ENCODE data around the gene ERCC2. TPM values are rescaled to one million over a fixed set of nuclear protein-coding genes. Genes with fewer than 3 reads are reported as not detected.

Gene ERCC2
- total RNA-seq, 4 donors from 2014 or later: 9.4 to 19.2 (median 15.9) TPM

DNA sequence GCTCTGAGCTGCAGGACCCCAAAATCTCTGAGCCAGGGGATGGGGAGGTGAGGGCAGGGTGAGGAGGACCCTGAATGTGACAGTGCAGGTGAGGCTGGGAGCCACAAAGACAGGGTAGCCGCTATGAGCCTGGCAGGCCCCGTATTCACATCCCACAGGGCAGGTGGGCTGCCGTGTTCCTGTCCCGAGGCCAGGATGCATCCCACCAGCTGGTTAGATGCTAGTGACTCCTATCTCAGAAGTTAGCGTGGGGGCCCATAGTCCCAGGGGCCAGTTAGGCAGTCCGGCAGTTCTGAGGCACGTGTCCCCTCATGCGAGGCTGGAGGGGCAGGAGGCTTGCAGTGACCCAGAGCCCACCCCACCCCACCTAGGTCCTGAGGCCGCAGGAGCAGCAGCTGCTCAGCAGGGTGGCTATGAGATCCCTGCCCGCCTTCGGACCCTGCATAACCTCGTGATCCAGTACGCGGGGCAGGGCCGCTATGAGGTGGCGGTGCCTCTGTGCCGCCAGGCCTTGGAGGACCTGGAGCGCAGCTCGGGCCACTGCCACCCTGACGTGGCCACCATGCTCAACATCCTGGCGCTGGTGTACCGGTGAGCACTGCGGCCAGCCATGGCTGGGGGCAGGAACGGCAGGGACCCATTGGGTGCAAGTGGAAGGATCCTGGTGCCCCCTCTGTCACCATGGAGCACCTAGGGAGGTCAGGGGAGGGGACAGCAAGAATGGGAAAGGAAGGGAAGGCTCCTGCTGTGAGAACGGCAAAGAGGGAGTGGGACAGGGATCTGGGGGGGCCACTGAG is 22.6 kb downstream of the ERCC2 start:
- DNase-seq: no peak
- WGBS, 2 donors: 67 to 78% methylated on average over 7 to 8 of the region's 25 CpGs
- intact Hi-C loops (cut with DNase I): no loop called here
- Histone ChIP-seq H3K27ac (no peak overlapping the region), H3K36me3 (peaks cover 3 to 6% of the 10 kb centered on the region in 2 donors), H3K9me3 (no peaks in the 10 kb centered on the region), H3K4me1 (no peaks in the 10 kb centered on the region), H3K27me3 (no peaks in the 10 kb centered on the region), H3K4me3 (replicated peaks in 1 of 3) (no peak overlapping the region)
- TF ChIP-seq, protein P1, sequence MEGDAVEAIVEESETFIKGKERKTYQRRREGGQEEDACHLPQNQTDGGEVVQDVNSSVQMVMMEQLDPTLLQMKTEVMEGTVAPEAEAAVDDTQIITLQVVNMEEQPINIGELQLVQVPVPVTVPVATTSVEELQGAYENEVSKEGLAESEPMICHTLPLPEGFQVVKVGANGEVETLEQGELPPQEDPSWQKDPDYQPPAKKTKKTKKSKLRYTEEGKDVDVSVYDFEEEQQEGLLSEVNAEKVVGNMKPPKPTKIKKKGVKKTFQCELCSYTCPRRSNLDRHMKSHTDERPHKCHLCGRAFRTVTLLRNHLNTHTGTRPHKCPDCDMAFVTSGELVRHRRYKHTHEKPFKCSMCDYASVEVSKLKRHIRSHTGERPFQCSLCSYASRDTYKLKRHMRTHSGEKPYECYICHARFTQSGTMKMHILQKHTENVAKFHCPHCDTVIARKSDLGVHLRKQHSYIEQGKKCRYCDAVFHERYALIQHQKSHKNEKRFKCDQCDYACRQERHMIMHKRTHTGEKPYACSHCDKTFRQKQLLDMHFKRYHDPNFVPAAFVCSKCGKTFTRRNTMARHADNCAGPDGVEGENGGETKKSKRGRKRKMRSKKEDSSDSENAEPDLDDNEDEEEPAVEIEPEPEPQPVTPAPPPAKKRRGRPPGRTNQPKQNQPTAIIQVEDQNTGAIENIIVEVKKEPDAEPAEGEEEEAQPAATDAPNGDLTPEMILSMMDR (IDR thresholded peaks at IDR 0.05): no peak
- no peak for TF ChIP-seq POLR2A (IDR thresholded peaks at IDR 0.05)

DNA sequence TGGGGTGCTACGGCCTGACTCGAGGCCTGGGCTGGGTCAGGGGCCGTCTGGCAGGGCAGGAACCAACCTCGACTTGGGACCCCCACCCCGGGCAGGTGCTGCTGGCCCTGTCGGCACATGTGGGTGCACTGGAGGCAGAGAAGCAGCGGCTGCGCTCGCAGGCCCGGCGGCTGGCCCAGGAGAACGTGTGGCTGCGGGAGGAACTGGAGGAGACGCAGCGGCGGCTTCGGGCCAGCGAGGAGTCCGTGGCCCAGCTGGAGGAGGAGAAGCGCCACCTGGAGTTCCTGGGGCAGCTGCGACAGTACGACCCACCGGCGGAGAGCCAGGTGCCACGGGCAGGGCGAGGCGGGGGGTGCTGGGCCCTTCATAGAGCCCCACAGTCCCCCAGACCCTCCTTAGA is 23.9 kb downstream of the ERCC2 start:
- H3K4me1 ChIP-seq: no peaks in the 10 kb centered on the region
- TF ChIP-seq POLR2A (IDR thresholded peaks at IDR 0.05): no peak
- TF ChIP-seq, protein P1 (IDR thresholded peaks at IDR 0.05): no peak
- WGBS, 2 donors: 61 to 77% methylated on average over 2 to 21 of the region's 27 CpGs
- no peaks in the 10 kb centered on the region for H3K27me3 ChIP-seq
- no peaks in the 10 kb centered on the region for H3K9me3 ChIP-seq
- H3K27ac ChIP-seq: no peak overlapping the region
- no peak overlapping the region for H3K4me3 ChIP-seq (replicated peaks in 1 of 3)
- intact Hi-C loops (cut with DNase I): no loop called here
- DNase-seq: no peak
- peaks cover 0 to 3% of the 10 kb centered on the region in 2 donors for H3K36me3 ChIP-seq

DNA sequence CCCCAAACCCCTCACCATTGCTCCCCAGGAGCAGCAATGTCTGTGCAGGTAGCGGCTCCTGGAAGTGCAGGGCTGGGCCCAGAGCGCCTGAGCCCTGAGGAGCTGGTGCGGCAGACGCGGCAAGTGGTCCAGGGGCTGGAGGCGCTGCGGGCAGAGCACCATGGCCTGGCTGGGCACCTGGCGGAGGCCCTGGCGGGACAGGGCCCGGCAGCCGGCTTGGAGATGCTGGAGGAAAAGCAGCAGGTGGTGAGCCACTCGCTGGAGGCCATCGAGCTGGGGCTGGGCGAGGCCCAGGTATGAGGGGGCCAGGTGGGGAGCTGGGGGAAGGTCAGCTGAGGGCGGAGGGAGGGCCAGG is 24.9 kb downstream of the ERCC2 start:
- Histone ChIP-seq H3K27me3 (no peaks in the 10 kb centered on the region), H3K27ac (no peak overlapping the region)

DNA sequence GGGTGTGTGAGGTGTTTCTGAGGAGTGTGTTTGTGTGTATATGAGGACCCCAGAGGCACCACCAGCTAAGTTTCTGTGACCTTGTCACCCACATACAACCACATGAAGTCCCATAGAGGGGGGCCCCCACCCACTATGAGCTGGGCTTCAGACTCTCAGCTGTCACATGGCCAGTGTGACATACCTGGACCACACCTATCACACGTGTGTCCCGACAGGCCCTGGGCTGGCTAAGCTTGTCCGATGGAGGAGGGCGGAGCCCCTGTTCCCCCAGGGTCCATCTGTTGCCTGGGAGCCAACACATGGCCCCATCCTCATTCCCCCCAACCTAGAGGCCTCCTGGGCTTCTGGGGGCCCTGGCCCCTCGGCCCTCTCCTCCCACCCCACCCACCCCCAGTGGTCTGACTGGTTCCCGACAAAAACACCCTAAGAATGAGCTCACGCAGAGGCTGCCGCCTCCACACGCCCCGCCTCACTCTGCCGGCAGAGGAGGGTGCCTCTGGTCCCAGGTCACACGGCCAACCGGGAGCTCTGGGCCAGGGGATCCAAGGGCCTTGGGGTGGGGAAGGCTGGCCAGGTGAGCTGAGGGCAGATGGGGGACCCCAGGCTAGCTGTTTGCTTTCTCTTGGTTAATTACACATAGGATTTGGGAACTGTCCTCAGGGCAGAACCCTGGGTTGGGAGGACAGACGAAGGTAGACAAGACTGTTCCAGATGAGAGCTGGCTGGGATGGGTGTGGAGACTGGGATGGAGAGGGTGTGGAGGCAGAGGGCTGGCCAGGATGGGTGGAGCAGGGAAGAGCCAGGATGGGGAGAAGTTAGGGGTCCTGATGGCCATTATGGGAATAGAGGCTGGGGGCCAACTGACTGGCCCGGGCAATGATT is 25.5 kb downstream of the ERCC2 start:
- H3K9me3 ChIP-seq: no peaks in the 10 kb centered on the region
- H3K4me3 ChIP-seq (replicated peaks in 1 of 3): no peak overlapping the region
- TF ChIP-seq, protein P1 (IDR thresholded peaks at IDR 0.05): no peak
- TF ChIP-seq POLR2A (IDR thresholded peaks at IDR 0.05): no peak
- H3K36me3 ChIP-seq: no peaks in the 10 kb centered on the region
- peaks cover 0 to 6% of the 10 kb centered on the region in 2 donors for H3K4me1 ChIP-seq
- H3K27me3 ChIP-seq: no peaks in the 10 kb centered on the region
- no peak overlapping the region for H3K27ac ChIP-seq
- DNase-seq: no peak
- intact Hi-C loops (cut with DNase I): loop anchor here (5.0 kb wide), 1 partner anchor 93 kb away; the partner anchor contains the start of gene MARK4
- 47 to 55% methylated on average over 7 to 15 of the region's 15 CpGs for WGBS, 2 donors

More for the DNA sequence above, 24.9 kb downstream of the ERCC2 start:
- WGBS, 2 donors: 81 to 82% methylated on average over 9 to 12 of the region's 15 CpGs
- intact Hi-C loops (cut with DNase I): no loop called here
- Histone ChIP-seq H3K4me3 (replicated peaks in 1 of 3) (no peak overlapping the region), H3K9me3 (no peaks in the 10 kb centered on the region), H3K36me3 (no peaks in the 10 kb centered on the region), H3K4me1 (peaks cover 0 to 4% of the 10 kb centered on the region in 2 donors)
- TF ChIP-seq POLR2A (IDR thresholded peaks at IDR 0.05): no peak
- TF ChIP-seq, protein P1 (IDR thresholded peaks at IDR 0.05): no peak
- no peak for DNase-seq

Data from thyroid gland (tissue), 4 donors.